PC-3 (cell line): ENCODE results near the gene ZGRF1.

Experiments
- CTCF ChIP-seq: fragments of 300-600 bp; sonication (generic); conservative IDR thresholded peaks from 2 replicates; pipeline ENCODE4 v1.5.1; 2017; ENCODE audit warnings: antibody characterized with exemption, low read depth, mild to moderate bottlenecking, low read length
- EZH2 ChIP-seq: fragments of 300-600 bp; sonication (generic); IDR thresholded peaks from one replicate; pipeline ENCODE4 v1.6.1; 2017; ENCODE audit warnings: antibody characterized with exemption, mild to moderate bottlenecking, low read length; ENCODE audit not compliant: unreplicated experiment
- EZH2phosphoT487 ChIP-seq: fragments of 300-600 bp; sonication (generic); IDR thresholded peaks from 2 replicates; pipeline ENCODE4 v1.6.1; 2018; ENCODE audit warnings: mild to moderate bottlenecking, antibody characterized with exemption, low read length, borderline replicate concordance

DNA sequence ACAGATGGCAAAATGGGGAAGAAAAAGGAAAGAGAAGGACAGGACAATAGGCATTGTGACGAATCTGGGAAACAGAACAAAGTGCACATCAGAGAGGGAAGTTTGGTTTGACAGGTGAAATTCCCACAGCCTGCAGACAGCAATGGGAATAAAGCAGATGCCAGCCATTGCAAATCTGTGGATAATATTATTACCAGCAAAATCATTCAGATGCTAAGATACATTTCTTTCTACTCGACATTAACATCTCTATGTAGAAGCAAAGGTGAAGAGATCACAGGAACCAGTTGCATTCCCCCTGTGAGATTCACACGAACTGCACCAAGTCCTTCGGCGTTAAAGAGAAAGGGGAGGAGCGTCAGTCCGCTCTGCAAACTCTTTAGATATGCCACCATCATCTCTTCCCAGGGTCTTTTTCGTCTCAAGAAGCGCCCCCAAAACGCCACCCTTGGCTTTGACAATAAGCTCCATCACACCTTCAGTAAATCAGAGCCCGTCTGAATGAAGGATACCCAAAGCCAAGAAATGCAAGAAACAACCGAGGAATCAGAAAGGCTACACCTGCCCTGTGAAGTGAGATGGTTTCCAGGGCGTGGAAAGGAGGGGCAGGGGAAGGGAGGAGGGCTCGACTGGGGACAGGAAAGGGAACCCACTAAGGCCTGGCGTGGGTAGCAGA, 122.6 kb downstream of the ZGRF1 start:
- TF ChIP-seq EZH2phosphoT487 (no peak), CTCF (no peak), EZH2 (no peak)
